OCI-LY3 (cell line): ENCODE results near the gene DTHD1.
A peak's percentile ranks its signal among the peaks of the same experiment; 100 is the strongest.

Experiments used
- H2AFZ ChIP-seq: fragments of 200-600, 300-600 bp; shearing (Covaris generic); 2 replicates; pipeline ENCODE4 v1.6.0; 2014; ENCODE audit warnings: antibody characterized with exemption, low read depth, low read length
- H3K27ac ChIP-seq: fragments of 200-600, 300-600 bp; sonication (generic); 2 replicates; pipeline ENCODE4 v1.5.1; 2014; ENCODE audit warnings: mild to moderate bottlenecking, low read length, moderate library complexity, mixed read lengths
- H3K27me3 ChIP-seq: fragments of 200-600, 300-600 bp; sonication (generic); 2 replicates; pipeline ENCODE4 v1.6.1; 2014; ENCODE audit warnings: low read depth, low read length, mixed read lengths
- H3K36me3 ChIP-seq: fragments of 200-600, 300-600 bp; sonication (generic); replicated peaks from 2 replicates; pipeline ENCODE3; 2014; ENCODE audit warnings: low read depth, low read length, mixed read lengths
- H3K4me1 ChIP-seq: fragments of 300-600, 200-600 bp; sonication (generic); 2 replicates; pipeline ENCODE4 v1.6.1; 2014; ENCODE audit warnings: low read length, mixed read lengths
- H3K4me2 ChIP-seq: fragments of 200-600, 300-600 bp; sonication (generic); 2 replicates; pipeline ENCODE4 v1.6.1; 2014; ENCODE audit warnings: low read length, mixed read lengths
- H3K4me3 ChIP-seq: fragments of 300-600, 200-600 bp; sonication (generic); 2 replicates; pipeline ENCODE4 v1.5.1; 2014; ENCODE audit warnings: antibody characterized with exemption, mild to moderate bottlenecking, low read length, moderate library complexity
- H3K79me2 ChIP-seq: fragments of 300-600, 200-600 bp; shearing (Covaris generic); 2 replicates; pipeline ENCODE4 v1.6.1; 2014; ENCODE audit warnings: mild to moderate bottlenecking, low read length, mixed read lengths
- H3K9ac ChIP-seq: fragments of 300-600, 200-600 bp; shearing (Covaris generic); 2 replicates; pipeline ENCODE4 v1.6.0; 2014; ENCODE audit warnings: mild to moderate bottlenecking, low read length, moderate library complexity
- H3K9me3 ChIP-seq: fragments of 200-600, 300-600 bp; shearing (Covaris generic); 2 replicates; pipeline ENCODE4 v1.6.1; 2014; ENCODE audit warnings: low read length, mixed read lengths; ENCODE audit not compliant: insufficient read depth
- H4K20me1 ChIP-seq: fragments of 200-600, 300-600 bp; sonication (generic); 2 replicates; pipeline ENCODE4 v1.6.1; 2016; ENCODE audit warnings: low read length, mixed read lengths; ENCODE audit not compliant: insufficient read depth
- CTCF ChIP-seq: fragments of 200-600, 300-600 bp; sonication (generic); IDR thresholded peaks from 2 replicates; pipeline ENCODE4 v1.5.1; 2014; ENCODE audit warnings: antibody characterized with exemption, low read length, low read depth
- EZH2phosphoT487 ChIP-seq: fragments of 200-600 bp; shearing (Covaris generic); IDR thresholded peaks from 2 replicates; pipeline ENCODE4 v1.6.1; 2018; ENCODE audit warnings: antibody characterized with exemption, mixed run types, low read depth

The DTHD1 gene

DNA sequence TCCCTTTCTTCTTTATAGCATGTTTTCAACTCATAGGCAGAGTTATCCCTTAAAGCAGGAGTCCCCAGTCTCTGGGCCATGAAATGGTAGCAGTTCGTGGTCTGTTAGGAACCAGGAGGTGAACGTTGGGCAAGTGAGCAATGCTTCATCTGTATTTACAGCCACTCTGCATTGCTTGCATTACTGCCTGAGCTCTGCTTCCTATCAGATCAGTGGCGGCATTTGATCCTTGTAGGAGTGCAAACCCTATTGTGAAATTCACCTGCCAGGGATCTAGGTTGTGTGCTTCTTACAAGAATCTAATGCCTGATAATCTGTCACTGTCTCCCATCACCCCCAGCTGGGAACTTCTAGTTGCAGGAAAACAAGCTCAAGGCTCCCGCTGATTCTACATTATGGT lies 39.8 kb downstream of the DTHD1 start:
- Histone ChIP-seq H3K4me2 (peak overlapping the region; percentile 79), H3K36me3 (no peaks in the 10 kb centered on the region), H3K27me3 (no peaks in the 10 kb centered on the region), H3K4me3 (peak overlapping the region; percentile 24; the same call in 1 of the 2 replicates), H3K9me3 (no peaks in the 10 kb centered on the region), H3K27ac (peak overlapping the region; percentile 95), H3K79me2 (no peaks in the 10 kb centered on the region), H4K20me1 (no peaks in the 10 kb centered on the region), H3K4me1 (peaks cover 78% of the 10 kb centered on the region), H3K9ac (peak overlapping the region; percentile 74), H2AFZ (peak overlapping the region; percentile 35; the same call in 1 of the 2 replicates)
- no peak for TF ChIP-seq EZH2phosphoT487

GRCh38 chr4:36322921-36323354 lies 41.5 kb downstream of the DTHD1 start:
- H3K79me2 ChIP-seq, result no peaks in the 10 kb centered on the region
- H3K27ac ChIP-seq, result peak overlapping the region; percentile 88
- peaks cover 82% of the 10 kb centered on the region for H3K4me1 ChIP-seq
- no peaks in the 10 kb centered on the region for H4K20me1 ChIP-seq
- TF ChIP-seq CTCF (no peak), EZH2phosphoT487 (no peak)
- H2AFZ ChIP-seq, result peak overlapping the region; percentile 86
- no peaks in the 10 kb centered on the region for H3K9me3 ChIP-seq
- H3K4me3 ChIP-seq, result peak overlapping the region; percentile 53
- H3K4me2 ChIP-seq, result peak overlapping the region; percentile 78
- peak overlapping the region; percentile 48 for H3K9ac ChIP-seq
- no peaks in the 10 kb centered on the region for H3K36me3 ChIP-seq
- H3K27me3 ChIP-seq, result no peaks in the 10 kb centered on the region

- TF ChIP-seq CTCF (no peak), EZH2phosphoT487 (no peak)
- H2AFZ ChIP-seq, result peak overlapping the region; percentile 39
- peak overlapping the region; percentile 48; the same call in 1 of the 2 replicates for H3K9ac ChIP-seq
- no peaks in the 10 kb centered on the region for H3K36me3 ChIP-seq
- peaks cover 84% of the 10 kb centered on the region for H3K4me1 ChIP-seq
- H3K4me3 ChIP-seq, result no peak overlapping the region
- H3K9me3 ChIP-seq, result no peaks in the 10 kb centered on the region
- H3K4me2 ChIP-seq, result peak overlapping the region; percentile 78
- H3K79me2 ChIP-seq, result no peaks in the 10 kb centered on the region
- H3K27ac ChIP-seq, result peak overlapping the region; percentile 88
- no peaks in the 10 kb centered on the region for H3K27me3 ChIP-seq
- H4K20me1 ChIP-seq, result no peaks in the 10 kb centered on the region
Measured at GRCh38 chr4:36323816-36324419, 42.5 kb downstream of the DTHD1 start.

DNA sequence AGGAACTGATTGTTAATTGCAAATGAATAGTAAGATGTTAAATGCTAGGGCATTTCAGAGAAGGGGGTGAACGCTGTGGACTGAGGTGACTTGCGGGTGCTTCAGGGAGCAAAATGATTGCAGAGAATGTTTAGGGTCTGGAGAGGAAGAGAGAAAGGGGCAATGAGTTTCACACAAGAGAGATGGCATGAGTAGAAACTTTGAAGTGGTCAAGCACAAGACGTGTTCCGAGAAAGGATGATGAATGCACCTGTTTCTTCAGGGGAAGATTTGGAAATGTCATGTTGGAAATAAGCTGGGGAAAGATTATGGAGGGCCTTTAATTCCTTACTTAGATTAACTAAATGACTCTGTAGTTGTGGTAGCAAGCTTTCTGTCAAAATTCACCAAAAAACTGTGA lies 43.4 kb downstream of the DTHD1 start:
- H3K79me2 ChIP-seq, result no peaks in the 10 kb centered on the region
- peak overlapping the region; percentile 88 for H3K27ac ChIP-seq
- peak overlapping the region; percentile 78 for H3K4me2 ChIP-seq
- TF ChIP-seq EZH2phosphoT487 (no peak), CTCF (no peak)
- peaks cover 84% of the 10 kb centered on the region for H3K4me1 ChIP-seq
- no peaks in the 10 kb centered on the region for H3K27me3 ChIP-seq
- H2AFZ ChIP-seq, result peak overlapping the region; percentile 32; the same call in 1 of the 2 replicates
- no peaks in the 10 kb centered on the region for H3K9me3 ChIP-seq
- H3K4me3 ChIP-seq, result 0 out of 2 replicates have a peak overlapping the region, but pooled peaks have one; percentile 33
- no peaks in the 10 kb centered on the region for H4K20me1 ChIP-seq
- peak overlapping the region; percentile 54 for H3K9ac ChIP-seq
- no peaks in the 10 kb centered on the region for H3K36me3 ChIP-seq
